ENCODE data around the gene ENAH. TPM values are rescaled to one million over a fixed set of nuclear protein-coding genes. Genes with fewer than 3 reads are reported as not detected.

Gene ENAH
- polyA plus RNA-seq, 1 donor (not counting 4 experiments of a cell fraction or from before 2014, with no cell fraction given), result 61.0 TPM

DNA sequence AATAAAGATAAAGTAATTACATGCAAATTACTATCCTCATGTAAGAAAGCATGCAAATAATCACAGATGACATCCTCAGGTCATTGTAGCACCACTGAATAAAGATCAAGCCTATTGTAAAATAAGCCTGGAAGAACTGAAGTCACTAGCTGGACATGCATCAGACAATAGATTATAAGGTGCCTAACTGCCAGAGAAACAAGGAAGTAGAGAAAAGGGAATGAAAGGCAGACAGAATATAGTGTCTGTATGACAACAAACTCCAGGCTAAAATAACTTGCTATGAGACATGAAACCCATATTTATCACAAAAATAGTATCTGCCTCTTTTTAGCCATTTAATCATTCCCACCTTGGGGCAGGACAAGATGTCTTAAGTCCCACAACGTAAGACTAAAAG is 108.7 kb downstream of the ENAH start:
- Histone ChIP-seq H3K9me3 (ENCODE audit: control insufficient read depth, low read depth, low read length) (no peaks in the 10 kb centered on the region), H3K4me2 (ENCODE audit: control insufficient read depth, extremely low read depth, insufficient read depth, low read depth, low read length) (no peak overlapping the region), H3K79me2 (ENCODE audit: control insufficient read depth, insufficient read depth, low read length) (peaks cover 4% of the 10 kb centered on the region), H3K4me1 (ENCODE audit: control insufficient read depth, extremely low read depth, insufficient read depth, low read length) (peaks cover 4% of the 10 kb centered on the region), H3K27me3 (ENCODE audit: control insufficient read depth, extremely low read depth, insufficient read depth, low read length) (no peaks in the 10 kb centered on the region), H3K27ac (ENCODE audit: control insufficient read depth, insufficient read depth, low read length) (no peak overlapping the region), H3K9me1 (ENCODE audit: control insufficient read depth, extremely low read depth, insufficient read depth, low read length) (no peaks in the 10 kb centered on the region), H2AFZ (ENCODE audit: control insufficient read depth, low read length) (no peak overlapping the region), H3K4me3 (ENCODE audit: control insufficient read depth in 2 of 3, extremely low read depth in 1 of 3, insufficient read depth in 2 of 3, low read depth in 1 of 3, low read length in 3 of 3) (no peak overlapping the region), H3K36me3 (ENCODE audit: control insufficient read depth in 2 of 2, extremely low read depth in 1 of 2, insufficient read depth in 2 of 2, low read length in 2 of 2) (no peaks in the 10 kb centered on the region), H4K20me1 (ENCODE audit: control insufficient read depth, extremely low read depth, insufficient read depth, low read length) (no peaks in the 10 kb centered on the region), H3K9ac (ENCODE audit: control insufficient read depth, extremely low read depth, insufficient read depth, low read length) (no peak overlapping the region)
- no peak for FAIRE-seq
- no peak for DNase-seq (ENCODE audit: low read depth, low spot score)
- dilution Hi-C loops (cut with MboI; ENCODE audit: extremely low pct_ligation_motif_present, low sequenced_read_pairs), result no loop called here
- no peak for TF ChIP-seq EZH2 (IDR thresholded peaks at IDR 0.05; ENCODE audit: low read length)
- TF ChIP-seq CTCF (optimal IDR thresholded peaks at IDR 0.05 in 1 of 3, IDR thresholded peaks at IDR 0.05 in 1 of 3, conservative IDR thresholded peaks at IDR 0.05 in 1 of 3; ENCODE audit: extremely low read depth in 1 of 3, insufficient read depth in 2 of 3, low read length in 3 of 3), result no peak

DNA sequence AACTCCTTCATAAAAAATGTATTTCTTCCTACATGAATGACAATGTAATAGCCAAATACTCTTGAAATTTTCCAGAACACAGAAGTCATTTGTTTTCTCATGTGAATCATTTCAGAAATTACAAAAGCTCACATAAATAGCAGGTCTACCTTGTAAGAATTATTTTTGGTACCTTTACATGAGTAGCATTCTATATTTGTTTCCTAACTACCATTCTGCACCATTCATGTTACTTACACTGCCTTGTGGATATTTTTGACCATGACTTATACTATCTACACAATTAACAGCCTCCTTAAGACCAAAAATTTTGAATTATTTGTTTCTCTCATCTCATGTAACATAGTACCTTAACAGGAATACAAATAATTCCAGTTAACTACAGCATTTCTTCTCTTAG is 109.6 kb downstream of the ENAH start:
- peaks cover 4% of the 10 kb centered on the region for H3K79me2 ChIP-seq (ENCODE audit: control insufficient read depth, insufficient read depth, low read length)
- dilution Hi-C loops (cut with MboI; ENCODE audit: extremely low pct_ligation_motif_present, low sequenced_read_pairs), result no loop called here

More for the DNA sequence above, 109.6 kb downstream of the ENAH start:
- no peak for TF ChIP-seq EZH2 (IDR thresholded peaks at IDR 0.05; ENCODE audit: low read length)
- TF ChIP-seq CTCF (optimal IDR thresholded peaks at IDR 0.05 in 1 of 3, IDR thresholded peaks at IDR 0.05 in 1 of 3, conservative IDR thresholded peaks at IDR 0.05 in 1 of 3; ENCODE audit: extremely low read depth in 1 of 3, insufficient read depth in 2 of 3, low read length in 3 of 3), result no peak
- H3K9ac ChIP-seq (ENCODE audit: control insufficient read depth, extremely low read depth, insufficient read depth, low read length), result no peak overlapping the region
- no peak overlapping the region for H3K4me3 ChIP-seq (ENCODE audit: control insufficient read depth in 2 of 3, extremely low read depth in 1 of 3, insufficient read depth in 2 of 3, low read depth in 1 of 3, low read length in 3 of 3)
- peaks cover 11% of the 10 kb centered on the region for H3K4me1 ChIP-seq (ENCODE audit: control insufficient read depth, extremely low read depth, insufficient read depth, low read length)
- no peaks in the 10 kb centered on the region for H3K27me3 ChIP-seq (ENCODE audit: control insufficient read depth, extremely low read depth, insufficient read depth, low read length)
- H3K9me1 ChIP-seq (ENCODE audit: control insufficient read depth, extremely low read depth, insufficient read depth, low read length), result peaks cover 3% of the 10 kb centered on the region
- H3K9me3 ChIP-seq (ENCODE audit: control insufficient read depth, low read depth, low read length), result no peaks in the 10 kb centered on the region
- no peak overlapping the region for H3K27ac ChIP-seq (ENCODE audit: control insufficient read depth, insufficient read depth, low read length)
- FAIRE-seq (no peak), DNase-seq (ENCODE audit: low read depth, low spot score) (no peak)
- no peak overlapping the region for H2AFZ ChIP-seq (ENCODE audit: control insufficient read depth, low read length)
- H4K20me1 ChIP-seq (ENCODE audit: control insufficient read depth, extremely low read depth, insufficient read depth, low read length), result no peaks in the 10 kb centered on the region
- no peaks in the 10 kb centered on the region for H3K36me3 ChIP-seq (ENCODE audit: control insufficient read depth in 2 of 2, extremely low read depth in 1 of 2, insufficient read depth in 2 of 2, low read length in 2 of 2)
- no peak overlapping the region for H3K4me2 ChIP-seq (ENCODE audit: control insufficient read depth, extremely low read depth, insufficient read depth, low read depth, low read length)
